GM20431 (cell line): ENCODE measurements around the gene CLEC2A.
"Not testable (repeated sequence)": the region's sequence is repeated elsewhere in the genome, so short reads cannot be mapped to it uniquely, and the experiment has no call there.

ENCODE experiments used
- in situ Hi-C: fragments of 300-500 bp; cut with MseI, MboI; formaldehyde crosslinking; loops from one replicate; pipeline ENCODE4 v1.15.0; 2020; ENCODE audit warnings: low sequenced_read_pairs; ENCODE audit not compliant: unreplicated experiment

The CLEC2A gene, protein sequence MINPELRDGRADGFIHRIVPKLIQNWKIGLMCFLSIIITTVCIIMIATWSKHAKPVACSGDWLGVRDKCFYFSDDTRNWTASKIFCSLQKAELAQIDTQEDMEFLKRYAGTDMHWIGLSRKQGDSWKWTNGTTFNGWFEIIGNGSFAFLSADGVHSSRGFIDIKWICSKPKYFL

DNA sequence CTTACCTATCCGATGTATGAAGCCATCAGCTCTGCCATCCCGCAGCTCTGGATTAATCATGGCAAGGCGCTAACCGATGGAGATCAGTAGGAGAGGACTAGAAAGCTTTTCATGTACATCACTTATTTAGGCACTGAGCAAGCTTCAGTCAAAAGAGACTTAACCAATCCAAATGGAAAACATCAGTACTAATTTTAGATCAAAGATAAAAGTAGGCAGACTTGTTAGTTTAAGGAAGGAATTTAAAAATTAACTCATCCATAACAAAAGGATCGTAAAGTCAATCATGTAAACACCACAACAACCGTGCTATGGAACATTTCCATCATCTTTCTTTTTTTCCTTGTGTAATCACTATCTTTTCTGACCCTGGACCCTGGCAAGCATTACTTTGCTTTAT, at the start of gene CLEC2A:
TSS of gene CLEC2A (minus strand) at position 101 of the 400 bp plus-strand sequence. CDS start at position 60, 41 bp downstream.
- in situ Hi-C loops, result loop anchor here (10.0 kb wide), 1 partner anchor 117 kb away; no protein-coding TSS in a partner anchor

DNA sequence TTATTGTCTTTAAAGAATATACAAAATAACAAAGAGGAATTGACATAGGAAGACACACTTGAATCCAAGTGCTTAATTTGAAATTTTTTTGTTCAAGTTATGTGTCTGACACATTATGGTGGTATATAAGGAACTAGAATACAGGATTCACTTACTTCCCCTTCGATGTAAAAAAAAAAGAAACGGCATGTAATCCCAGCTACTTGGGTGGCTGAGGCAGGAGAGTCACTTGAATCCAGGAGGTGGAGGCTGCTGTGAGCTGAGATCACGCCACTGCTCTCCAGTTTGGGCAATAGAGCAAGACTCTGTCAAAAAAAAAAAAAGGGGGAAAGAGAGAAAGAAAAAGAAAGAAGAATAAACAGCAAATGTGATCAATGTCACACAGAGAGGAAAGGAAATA, 48.0 kb upstream of the CLEC2A start:
- in situ Hi-C loops, result no loop called here

DNA sequence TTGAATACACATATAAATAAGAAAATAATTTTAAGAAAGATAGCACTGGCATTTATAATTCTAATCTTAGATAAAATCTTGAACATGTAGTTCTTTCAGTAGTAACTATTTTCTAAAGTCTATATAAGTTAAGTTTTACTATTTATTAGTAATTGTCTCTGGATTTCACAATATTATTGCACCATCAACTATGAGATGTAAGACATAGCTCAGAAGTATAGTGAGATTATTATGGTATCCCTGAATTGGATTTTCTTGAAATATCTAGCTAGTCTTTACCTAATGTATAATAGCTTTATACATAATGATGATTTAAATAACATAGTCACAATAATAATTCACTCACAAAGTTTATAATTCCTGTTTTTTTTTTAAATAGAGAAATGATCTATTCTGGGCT, 45.7 kb upstream of the CLEC2A start:
- in situ Hi-C loops, result no loop called here

DNA sequence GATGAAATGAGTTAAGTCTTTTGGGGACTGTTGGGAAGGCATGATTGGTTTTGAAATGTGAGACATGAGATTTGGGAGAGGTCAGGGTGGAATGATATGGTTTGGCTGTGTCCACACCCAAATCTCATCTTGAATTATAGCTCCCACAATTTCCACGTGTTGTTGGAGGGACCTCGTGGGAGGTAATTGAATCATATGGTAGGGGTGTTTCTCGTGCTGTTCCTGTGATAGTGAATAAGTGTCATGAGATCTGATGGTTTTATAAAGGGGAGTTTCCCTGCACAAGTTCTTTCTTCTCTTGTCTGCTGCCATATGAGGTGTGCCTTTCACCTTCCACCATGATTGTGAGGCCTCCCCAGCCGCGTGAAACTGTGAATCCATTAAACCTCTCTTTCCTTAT, 44.5 kb upstream of the CLEC2A start:
- in situ Hi-C loops, result not testable (repeated sequence)

DNA sequence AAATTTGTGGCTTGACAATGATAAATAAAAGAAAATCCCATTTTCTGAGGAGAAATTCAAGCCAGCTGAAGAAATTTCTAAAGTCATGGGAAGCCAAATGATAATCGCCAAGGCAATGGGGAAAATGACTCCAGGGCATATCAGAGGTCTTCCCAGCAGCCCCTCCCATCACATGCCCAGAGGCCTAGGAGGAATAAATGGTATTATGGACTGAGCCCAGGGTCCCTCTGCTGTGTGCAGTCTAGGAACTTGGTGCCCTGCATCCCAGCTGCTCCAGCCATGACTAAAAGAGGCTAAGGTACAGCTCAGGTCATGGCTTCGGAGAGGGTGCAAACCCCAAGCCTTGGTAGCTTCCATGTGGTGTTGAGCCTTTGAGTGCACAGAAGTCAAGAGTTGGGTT, 43.4 kb upstream of the CLEC2A start:
- in situ Hi-C loops, result no loop called here

DNA sequence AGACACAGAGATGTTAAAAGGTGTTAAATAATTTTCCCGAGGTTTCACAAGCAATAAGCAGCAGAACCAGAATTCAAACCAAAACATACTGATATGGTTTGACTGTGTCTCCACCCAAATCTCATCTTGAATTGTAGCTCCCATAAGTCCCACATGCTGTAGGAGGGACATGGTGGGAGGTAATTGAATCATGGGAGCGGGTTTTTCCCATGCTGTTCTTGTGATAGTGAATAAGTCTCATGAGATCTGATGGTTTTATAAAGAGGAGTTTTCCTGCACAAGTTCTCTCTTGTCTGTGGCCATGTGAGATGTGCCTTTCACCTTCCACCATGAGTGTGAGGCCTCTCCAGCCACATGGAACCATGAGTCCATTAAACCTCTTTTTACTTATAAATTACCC, 42.6 kb upstream of the CLEC2A start:
- in situ Hi-C loops, result not testable (repeated sequence)

DNA sequence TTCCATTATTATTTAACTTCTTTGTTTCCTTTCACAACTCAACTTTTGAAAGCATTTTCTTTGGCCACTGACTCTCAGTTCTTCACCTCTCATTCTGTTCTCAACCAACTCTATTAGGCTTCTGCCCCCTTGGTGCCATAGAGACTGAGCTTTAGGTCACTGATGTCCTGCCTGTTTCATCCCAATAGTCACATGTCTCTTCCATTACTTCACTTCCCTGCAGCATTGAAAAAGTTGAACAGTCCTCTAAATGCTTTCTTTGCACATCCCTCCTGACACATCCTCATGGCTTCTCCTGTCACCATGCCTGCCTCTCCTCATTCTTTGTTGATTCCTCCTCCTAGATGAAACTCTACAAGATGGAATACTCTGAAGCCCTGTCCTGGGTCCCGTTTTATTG, 41.8 kb upstream of the CLEC2A start:
- in situ Hi-C loops, result no loop called here

DNA sequence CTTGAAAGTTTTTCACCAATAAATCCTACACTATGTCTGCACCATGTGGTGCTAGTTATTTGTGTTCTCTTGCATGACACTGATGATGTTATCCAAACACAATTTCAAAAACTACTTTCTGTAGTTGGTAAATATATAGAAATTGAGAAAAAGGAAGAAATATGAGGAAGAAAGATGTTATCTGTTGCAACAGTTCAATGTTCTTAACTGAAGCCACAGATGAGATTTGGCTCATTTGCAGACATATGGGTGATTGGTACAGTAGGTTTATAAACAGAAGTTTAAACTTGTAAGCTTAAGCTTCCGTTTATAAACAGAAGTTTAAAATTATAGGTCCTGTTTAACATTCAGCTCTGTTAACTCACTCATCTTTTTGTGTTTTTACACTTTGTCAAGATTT, 39.0 kb upstream of the CLEC2A start, which contains the start of gene CLEC12A:
TSS of gene CLEC12A (plus strand) at position 229 of the 400 bp plus-strand sequence. CDS start 188 bp downstream, outside the sequence.
- in situ Hi-C loops, result no loop called here

DNA sequence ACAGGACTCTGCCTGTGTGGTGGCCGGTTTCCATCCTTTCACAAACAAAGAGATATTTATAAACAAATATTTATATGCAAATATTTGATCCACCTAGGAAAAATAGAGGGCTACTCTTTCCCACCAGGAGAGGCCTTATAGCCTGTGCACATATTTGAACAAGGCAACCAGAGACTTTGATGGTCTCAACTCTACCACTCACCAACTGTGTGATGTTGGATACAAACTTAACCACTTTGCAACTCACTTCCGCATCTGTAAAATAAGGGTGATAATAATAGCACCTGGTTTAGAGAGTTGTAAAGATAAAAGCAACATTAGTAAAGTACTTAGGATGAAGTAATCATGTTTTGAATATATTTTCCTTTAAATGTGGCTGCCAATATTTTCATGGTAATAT, 37.5 kb upstream of the CLEC2A start:
- in situ Hi-C loops, result no loop called here

DNA sequence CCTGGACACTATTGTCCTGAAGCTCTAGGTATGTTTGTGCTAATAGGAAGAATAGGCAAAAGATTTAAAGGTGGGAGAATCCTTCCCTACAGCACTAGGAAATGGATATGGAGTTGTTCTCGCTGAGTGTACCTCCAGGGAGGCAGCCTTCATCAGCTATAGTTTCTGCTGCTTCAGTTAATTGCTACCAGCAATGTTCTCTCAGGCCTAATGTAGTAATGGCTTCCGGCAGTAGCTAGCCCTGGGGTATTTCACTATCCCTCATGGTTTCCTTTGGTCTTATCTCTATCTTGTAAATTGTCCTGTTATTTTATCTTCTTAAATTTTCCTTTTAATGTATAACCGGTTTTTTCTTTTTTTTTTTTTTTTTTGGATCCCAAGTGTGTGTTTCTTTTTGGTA, 29.7 kb upstream of the CLEC2A start:
- in situ Hi-C loops, result no loop called here

DNA sequence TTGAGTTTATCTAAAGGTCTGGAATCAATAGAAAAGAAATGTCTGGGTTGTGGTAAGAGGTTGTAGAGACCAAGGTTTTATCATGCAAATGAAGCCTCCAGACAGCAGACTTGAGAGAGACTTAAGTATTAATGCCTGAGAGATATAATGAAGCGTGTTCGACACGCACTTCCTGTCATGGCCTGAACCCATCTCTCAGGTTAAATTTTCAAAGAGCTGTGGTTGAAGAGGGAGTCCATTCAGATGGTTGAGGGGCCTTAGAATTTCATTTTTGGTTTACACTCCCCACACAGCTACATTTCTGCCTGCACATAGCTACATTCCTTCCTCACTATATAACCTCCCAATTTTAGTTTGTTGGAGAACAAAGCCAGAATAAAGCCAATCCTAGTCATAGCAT, 28.9 kb upstream of the CLEC2A start:
- in situ Hi-C loops, result no loop called here

DNA sequence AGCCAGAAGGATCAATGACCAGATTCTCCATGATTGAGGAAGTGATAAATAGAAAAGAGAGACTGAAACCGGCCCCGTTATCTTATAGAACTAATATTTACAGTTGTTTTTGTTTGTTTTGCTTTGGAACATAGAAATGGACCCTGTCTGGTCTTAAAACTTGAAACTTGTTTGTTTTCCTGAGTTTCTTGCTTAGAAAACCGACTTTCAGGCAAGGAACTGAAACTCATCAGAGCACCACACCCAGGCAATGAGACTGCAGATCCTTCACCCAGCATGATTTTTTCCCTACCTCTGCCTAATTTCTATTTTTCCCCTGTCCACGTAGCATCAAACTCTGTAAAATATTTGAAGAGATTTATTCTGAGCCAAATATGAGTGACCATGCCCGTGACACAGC, 28.4 kb upstream of the CLEC2A start:
- in situ Hi-C loops, result no loop called here

DNA sequence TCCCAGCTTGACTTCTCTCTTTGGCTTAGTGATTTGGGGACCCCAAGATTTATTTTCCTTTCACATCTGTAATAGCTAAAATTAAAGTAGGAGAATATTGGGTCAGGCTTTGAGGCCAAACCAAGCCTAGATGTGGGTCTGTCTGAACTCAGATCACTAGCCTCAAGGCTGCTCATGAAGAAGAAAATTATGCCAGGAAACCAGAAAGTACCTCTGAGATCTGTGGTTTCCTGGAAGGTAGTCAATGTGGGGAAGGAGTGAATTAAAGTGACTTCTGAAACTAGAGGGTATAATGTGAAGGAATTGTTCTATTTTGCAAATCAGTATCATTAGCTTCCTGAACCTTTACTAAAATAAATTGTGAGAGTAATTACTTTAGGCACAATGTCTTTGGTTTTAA, 25.7 kb upstream of the CLEC2A start:
- in situ Hi-C loops, result no loop called here

DNA sequence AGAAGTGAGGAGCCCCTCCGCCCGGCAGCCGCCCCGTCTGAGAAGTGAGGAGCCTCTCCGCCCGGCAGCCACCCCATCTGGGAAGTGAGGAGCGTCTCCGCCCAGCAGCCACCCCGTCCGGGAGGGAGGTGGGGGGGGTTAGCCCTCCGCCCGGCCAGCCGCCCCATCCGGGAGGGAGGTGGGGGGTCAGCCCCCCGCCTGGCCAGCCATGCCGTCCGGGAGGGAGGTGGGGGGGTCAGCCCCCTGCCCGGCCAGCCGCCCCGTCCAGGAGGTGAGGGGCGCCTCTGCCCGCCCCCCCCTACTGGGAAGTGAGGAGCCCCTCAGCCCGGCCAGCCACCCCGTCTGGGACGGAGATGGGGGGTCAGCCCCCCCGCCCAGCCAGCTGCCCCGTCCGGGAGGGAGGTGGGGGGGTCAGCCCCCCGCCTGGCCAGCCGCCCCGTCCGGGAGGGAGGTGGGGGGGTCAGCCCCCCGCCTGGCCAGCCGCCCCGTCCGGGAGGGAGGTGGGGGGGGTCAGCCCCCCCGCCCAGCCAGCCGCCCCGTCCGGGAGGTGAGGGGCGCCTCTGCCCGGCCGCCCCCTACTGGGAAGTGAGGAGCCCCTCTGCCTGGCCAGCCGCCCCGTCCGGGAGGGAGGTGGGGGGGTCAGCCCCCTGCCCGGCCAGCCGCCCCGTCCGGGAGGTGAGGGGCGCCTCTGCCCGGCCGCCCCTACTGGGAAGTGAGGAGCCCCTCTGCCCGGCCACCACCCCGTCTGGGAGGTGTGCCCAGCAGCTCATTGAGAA, 21.0 kb upstream of the CLEC2A start:
- in situ Hi-C loops, result not testable (repeated sequence)

DNA sequence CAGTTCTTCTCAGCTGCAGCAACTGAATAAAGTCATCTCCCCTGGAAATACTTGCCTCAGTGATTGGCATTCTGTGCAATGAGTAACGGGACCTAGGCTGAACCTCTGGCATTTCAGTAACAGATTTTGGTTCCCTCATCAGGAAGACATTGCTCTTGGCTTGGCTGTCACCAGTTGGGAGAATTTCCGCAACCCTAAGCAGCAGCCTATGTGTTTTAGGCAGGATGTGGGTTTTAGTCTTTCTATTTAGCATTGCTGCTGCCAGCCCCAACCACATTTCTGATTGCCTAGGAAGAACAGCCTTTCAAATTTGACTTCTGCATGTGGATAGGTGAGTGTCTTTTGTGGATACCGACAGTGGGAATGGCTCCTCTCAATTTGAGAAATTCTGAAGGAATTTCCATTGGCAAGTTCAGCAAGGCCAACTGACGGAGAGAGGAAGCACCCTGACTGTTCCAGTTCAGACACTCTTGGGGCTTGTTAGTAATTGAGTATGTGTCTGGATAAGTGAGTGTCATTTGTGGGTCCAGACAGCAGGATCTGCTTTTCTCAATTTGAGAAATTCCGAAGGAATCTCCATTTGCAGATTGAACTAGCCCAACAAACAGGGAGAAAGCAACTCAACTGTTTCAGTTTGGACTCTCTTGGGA, 19.0 kb upstream of the CLEC2A start:
- in situ Hi-C loops, result no loop called here

DNA sequence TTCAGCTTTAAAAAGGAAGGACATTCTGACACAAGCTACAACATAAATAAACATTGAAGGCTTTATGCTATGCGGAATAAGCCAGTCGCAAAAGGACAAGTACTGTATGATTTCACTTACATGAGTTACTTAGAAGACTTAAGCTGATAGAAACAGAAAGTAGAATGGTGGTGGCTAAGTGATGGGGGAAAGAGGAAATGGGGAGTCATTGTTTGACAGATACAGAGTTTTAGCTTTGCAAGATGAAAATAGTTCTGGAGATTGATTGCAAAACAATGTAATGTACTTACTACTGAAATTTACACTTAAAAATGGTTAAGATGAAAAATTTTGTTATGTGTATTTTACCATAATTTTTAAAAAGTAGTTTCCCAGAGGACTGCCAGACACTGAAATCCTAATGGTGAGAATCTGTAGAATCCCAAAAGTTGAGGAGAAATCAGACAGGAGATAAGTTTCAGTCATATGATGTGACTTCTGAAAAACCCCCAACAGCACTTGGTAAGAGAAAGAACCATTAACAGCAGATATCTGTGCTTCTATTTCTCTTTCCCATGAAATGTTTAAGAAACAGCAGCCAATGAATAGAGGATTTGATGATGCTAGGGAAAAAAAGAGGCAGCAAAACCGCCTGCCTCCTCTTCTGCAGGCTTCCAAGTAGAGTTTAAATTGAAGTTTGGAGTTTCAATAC, 16.6 kb upstream of the CLEC2A start:
- in situ Hi-C loops, result no loop called here

DNA sequence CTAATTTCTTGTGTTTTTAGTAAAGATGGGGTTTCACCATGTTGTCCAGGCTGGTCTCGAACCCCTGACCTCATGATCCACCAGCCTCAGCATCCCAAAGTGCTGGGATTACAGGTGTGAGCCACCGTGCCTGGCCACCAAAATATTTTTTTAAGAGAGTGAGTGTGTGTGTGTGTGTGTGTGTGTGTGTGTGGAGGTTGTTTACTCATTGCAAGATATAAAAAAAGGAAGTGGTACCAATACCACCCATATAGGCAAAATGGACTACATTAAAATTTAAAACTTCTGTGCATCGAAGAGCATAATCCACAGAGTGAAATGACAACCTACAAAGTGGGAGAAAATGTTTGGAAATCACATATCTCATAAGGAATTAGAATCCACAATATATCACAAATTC, 15.5 kb upstream of the CLEC2A start:
- in situ Hi-C loops, result no loop called here

DNA sequence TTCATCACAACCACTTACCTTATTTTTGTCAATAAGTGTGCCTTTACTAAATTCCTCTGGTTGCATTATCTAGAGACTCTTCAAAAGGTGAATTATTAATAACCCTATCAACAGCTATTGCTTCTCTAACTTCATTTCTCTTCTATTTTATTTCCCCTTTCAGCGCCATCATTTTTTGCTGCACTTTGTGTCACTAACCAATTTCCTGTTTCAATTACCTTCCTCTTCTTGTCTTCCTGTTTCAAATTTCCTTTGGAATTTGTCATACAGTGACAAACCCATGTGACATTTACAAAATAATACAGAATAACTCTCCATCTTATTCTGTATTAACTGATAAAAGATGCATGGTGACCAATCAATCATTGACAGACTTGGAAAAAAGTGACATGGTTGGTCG, 12.2 kb upstream of the CLEC2A start:
- in situ Hi-C loops, result no loop called here

DNA sequence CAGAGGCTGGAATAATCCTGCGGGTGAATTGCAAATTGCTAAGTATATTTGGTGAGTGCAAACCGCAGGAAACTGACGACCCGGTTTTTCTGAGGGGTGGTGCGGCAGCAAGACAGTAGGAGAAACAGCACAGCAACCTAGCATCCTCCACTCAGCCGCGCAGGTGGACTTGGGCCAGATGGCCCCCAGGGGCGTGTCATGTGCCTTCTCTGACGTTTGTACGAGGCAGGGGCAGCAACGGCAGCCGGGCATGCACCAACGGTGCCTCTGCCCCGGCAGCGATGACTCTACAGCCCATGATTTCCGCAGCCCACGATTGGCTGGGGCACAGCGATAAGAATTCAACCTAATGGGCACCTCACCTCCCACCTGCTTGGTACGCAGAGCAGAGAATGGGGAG, 11.1 kb upstream of the CLEC2A start:
- in situ Hi-C loops, result no loop called here

DNA sequence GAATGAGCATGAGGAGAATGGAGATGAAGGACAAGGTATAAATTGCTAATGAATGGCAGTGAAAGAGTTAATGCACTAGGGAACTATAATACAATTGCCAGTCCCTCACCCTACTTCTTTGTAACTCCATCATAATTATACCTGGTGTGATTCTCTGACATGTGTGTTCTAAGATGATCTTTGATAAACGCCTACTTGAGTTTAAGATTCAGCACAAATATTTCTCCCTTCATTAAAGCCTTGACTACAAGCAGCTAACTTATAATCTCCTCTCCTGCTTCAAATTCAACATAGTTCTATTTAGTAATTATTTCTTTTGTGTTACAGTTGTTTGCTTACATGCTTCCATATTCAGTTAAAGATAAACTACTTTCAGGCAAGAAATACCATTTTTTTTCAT, 9.7 kb upstream of the CLEC2A start:
- in situ Hi-C loops, result no loop called here

DNA sequence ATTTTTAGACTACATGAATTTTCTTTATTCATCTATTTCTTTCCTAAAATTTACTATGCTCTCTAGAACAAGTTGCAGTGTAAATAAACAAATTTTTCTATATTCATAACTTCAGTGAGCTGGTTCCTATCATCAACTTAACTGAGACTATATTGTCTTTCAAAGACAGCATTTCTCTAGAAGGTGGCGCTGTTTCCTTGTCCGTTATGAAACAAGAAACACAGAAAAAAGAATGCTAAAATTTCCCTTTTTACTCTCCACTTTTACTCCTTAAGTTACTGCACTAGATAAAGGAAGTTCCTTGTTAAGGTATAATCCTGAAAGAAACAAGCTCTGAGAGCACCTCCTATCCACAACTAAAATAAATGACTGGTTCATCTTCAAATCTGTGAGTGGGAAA, 8.2 kb upstream of the CLEC2A start:
- in situ Hi-C loops, result no loop called here
